Sigmoid colon (tissue), 7 donors: ENCODE results near the gene KIF17. TPM values are rescaled to one million over a fixed set of nuclear protein-coding genes. Genes with fewer than 3 reads are reported as not detected.

Source experiments
- DNase-seq: peaks from one replicate; pipeline ENCODE4 v3.0.0-alpha.2; 2019
- H3K27ac ChIP-seq, 4 donors: fragments of 200-600 bp; sonication (generic); one replicate each; pipeline ENCODE4 v1.5.1; 2016 to 2019; ENCODE audit warnings: mild to moderate bottlenecking in 1 of 4
- H3K27me3 ChIP-seq, 3 donors: fragments of 200-600 bp; sonication (generic); one replicate each; pipeline ENCODE4 v1.5.1; 2019; ENCODE audit warnings: mild to moderate bottlenecking in 1 of 3
- H3K36me3 ChIP-seq, 4 donors: fragments of 200-600 bp; sonication (generic); one replicate each; pipeline ENCODE4 v1.5.1; 2016 to 2019
- H3K4me1 ChIP-seq, 4 donors: fragments of 200-600 bp; sonication (generic); one replicate each; pipeline ENCODE4 v1.5.1; 2017 to 2019
- H3K4me3 ChIP-seq, 4 donors: fragments of 200-600 bp; sonication (generic); one replicate each; pipeline ENCODE4 v1.5.1; 2017 to 2019; ENCODE audit warnings: mild to moderate bottlenecking in 2 of 4, moderate library complexity in 1 of 4
- H3K9me3 ChIP-seq, 4 donors: fragments of 200-600 bp in 3 of 4; sonication (generic) in 3 of 4; one replicate each; pipeline versions ENCODE4 v1.5.1 to v1.6.1; 2013 to 2019
- CTCF ChIP-seq, 4 experiments: fragments of 450-650 bp in 3 of 4; fragments of 200-600 bp in 1 of 4; IDR thresholded peaks; one replicate each; pipeline ENCODE4 v1.5.1; 2016 to 2019; ENCODE audit warnings: antibody characterized with exemption in 4 of 4, mild to moderate bottlenecking in 3 of 4, moderate library complexity in 2 of 4
- EP300 ChIP-seq, 4 donors: sonication (generic); formaldehyde crosslinking; IDR thresholded peaks; one replicate each; pipeline ENCODE4 v1.6.1; 2017; ENCODE audit warnings: antibody characterized with exemption in 4 of 4
- POLR2A ChIP-seq, 2 donors: fragments of 450-650 bp; IDR thresholded peaks; one replicate each; pipeline ENCODE4 v1.6.1; 2016; ENCODE audit warnings: antibody characterized with exemption in 2 of 2, mild to moderate bottlenecking in 2 of 2, moderate library complexity in 2 of 2
- POLR2AphosphoS5 ChIP-seq, 4 donors: sonication (generic); formaldehyde crosslinking; IDR thresholded peaks; one replicate each; pipeline ENCODE4 v1.6.1; 2017; ENCODE audit warnings: antibody characterized with exemption in 4 of 4
- WGBS, 2 donors: extraction: QIAGEN DNeasy Blood & Tissue Kit; methylation state at CpG; one replicate each; pipeline ENCODE4 v1.1.7; 2013; 5-methylcytosine and 5-hydroxymethylcytosine counted together
- intact Hi-C: fragments of 100-400 bp; cut with DNase I; formaldehyde crosslinking; loops from one replicate; pipeline ENCODE4 v1.15.1; 2023
- polyA plus RNA-seq, 3 donors: library from polyadenylated mRNA; stranded (reverse); fragments of 200-250 nt; gene quantifications; one replicate each; pipeline ENCODE4 v1.2.3, GENCODE V29; 2013
- total RNA-seq, 4 donors: library from RNA; depleted of rRNA; stranded (reverse); fragments of >200 nt; gene quantifications; one replicate each; pipeline ENCODE4 v1.1.0, GENCODE V29; 2016
- donor health status: healthy with polysubstance abuse.
- donor health status: Bipolar disorder and iron deficiency.
- donor health status: healthy.

Gene KIF17
- total and polyA plus RNA-seq, 7 donors = 0.54 to 2.4 (median 1.4) TPM

GRCh38 chr1:20700636-20701215 is 17.1 kb downstream of the KIF17 start:
- peaks cover 0 to 33% (median 27%) of the 10 kb centered on the region in 4 donors for H3K4me1 ChIP-seq
- no peak overlapping the region for H3K27ac ChIP-seq
- no peaks in the 10 kb centered on the region for H3K27me3 ChIP-seq
- no peaks in the 10 kb centered on the region for H3K9me3 ChIP-seq
- WGBS, 2 donors = 70 to 81% methylated on average over 17 of the region's 17 CpGs
- DNase-seq = no peak
- intact Hi-C loops = no loop called here
- no peak overlapping the region for H3K4me3 ChIP-seq
- no peak for TF ChIP-seq CTCF (IDR thresholded peaks at IDR 0.05)
- TF ChIP-seq POLR2AphosphoS5 (IDR thresholded peaks at IDR 0.05) = no peak
- TF ChIP-seq EP300 (IDR thresholded peaks at IDR 0.05) = no peak
- TF ChIP-seq POLR2A (IDR thresholded peaks at IDR 0.05) = no peak
- H3K36me3 ChIP-seq = no peaks in the 10 kb centered on the region

GRCh38 chr1:20699558-20699957 is 18.2 kb downstream of the KIF17 start:
- Histone ChIP-seq H3K9me3 (no peaks in the 10 kb centered on the region), H3K27ac (no peak overlapping the region), H3K27me3 (no peaks in the 10 kb centered on the region), H3K36me3 (no peaks in the 10 kb centered on the region), H3K4me3 (no peak overlapping the region), H3K4me1 (peaks cover 0 to 33% (median 27%) of the 10 kb centered on the region in 4 donors)
- no peak for TF ChIP-seq POLR2A (IDR thresholded peaks at IDR 0.05)
- TF ChIP-seq CTCF (IDR thresholded peaks at IDR 0.05) = no peak
- TF ChIP-seq EP300 (IDR thresholded peaks at IDR 0.05) = no peak
- no peak for TF ChIP-seq POLR2AphosphoS5 (IDR thresholded peaks at IDR 0.05)
- no peak for DNase-seq
- WGBS, 2 donors = 85 to 90% methylated on average over 9 of the region's 9 CpGs
- intact Hi-C loops = loop anchor here (5.0 kb wide), 2 partner anchors 88 to 478 kb away; partner anchors contain the start of genes EIF4G3 and HP1BP3

- peaks cover 0 to 33% (median 27%) of the 10 kb centered on the region in 4 donors for H3K4me1 ChIP-seq
- H3K4me3 ChIP-seq = no peak overlapping the region
- DNase-seq = no peak
- H3K27ac ChIP-seq = peak overlapping the region; percentile 80 to 92 (median 88)
- no peaks in the 10 kb centered on the region for H3K9me3 ChIP-seq
- no peaks in the 10 kb centered on the region for H3K27me3 ChIP-seq
- TF ChIP-seq POLR2AphosphoS5 (IDR thresholded peaks at IDR 0.05) (no peak), EP300 (IDR thresholded peaks at IDR 0.05) (no peak), CTCF (IDR thresholded peaks at IDR 0.05) (no peak), POLR2A (IDR thresholded peaks at IDR 0.05) (no peak)
- intact Hi-C loops = loop anchor here (5.0 kb wide), 2 partner anchors 89 to 479 kb away; partner anchors contain the start of genes EIF4G3 and HP1BP3
- H3K36me3 ChIP-seq = no peaks in the 10 kb centered on the region
- 82 to 88% methylated on average over 18 of the region's 18 CpGs for WGBS, 2 donors
These were observed 19.5 kb downstream of the KIF17 start for GRCh38 chr1:20698195-20698910.

GRCh38 chr1:20697563-20697962 is 20.2 kb downstream of the KIF17 start:
- H3K4me1 ChIP-seq = peaks cover 0 to 33% (median 27%) of the 10 kb centered on the region in 4 donors
- H3K36me3 ChIP-seq = no peaks in the 10 kb centered on the region
- 81 to 88% methylated on average over 12 of the region's 12 CpGs for WGBS, 2 donors
- TF ChIP-seq POLR2A (IDR thresholded peaks at IDR 0.05) (no peak), POLR2AphosphoS5 (IDR thresholded peaks at IDR 0.05) (no peak), CTCF (IDR thresholded peaks at IDR 0.05) (no peak), EP300 (IDR thresholded peaks at IDR 0.05) (no peak)
- peak overlapping the region in 2 of 4 donors; percentile 62 for H3K4me3 ChIP-seq
- no peaks in the 10 kb centered on the region for H3K9me3 ChIP-seq
- H3K27me3 ChIP-seq = no peaks in the 10 kb centered on the region
- H3K27ac ChIP-seq = peak overlapping the region; percentile 80 to 92 (median 88)
- intact Hi-C loops = loop anchor here (1.0 to 5.0 kb wide), 3 partner anchors 36 to 480 kb away; partner anchors contain the start of genes EIF4G3 and HP1BP3
- no peak for DNase-seq
